Measurements from ENCODE around the gene PPIL4.

PPIL4 gene

GRCh38 chr6:149456311-149457021, 89.4 kb downstream of the PPIL4 start:
- no peak for DNase-seq

GRCh38 chr6:149455031-149455732, 90.7 kb downstream of the PPIL4 start:
- no peak for DNase-seq

Measured in activated CD4-positive, alpha-beta T cell treated with anti-CD3 and anti-CD28 coated beads, Interleukin-2, amount 50 U/mL, for 1 hour (primary cell).